Fibroblast of the conjunctiva (primary cell): ENCODE measurements around the gene HES1.
"Not testable (repeated sequence)": the region's sequence is repeated elsewhere in the genome, so short reads cannot be mapped to it uniquely, and the experiment has no call there.

Experiments used
- DNase-seq: peaks from one replicate; pipeline ENCODE4 v3.0.0-alpha.2; 2010; ENCODE audit warnings: low read depth

The HES1 gene

DNA sequence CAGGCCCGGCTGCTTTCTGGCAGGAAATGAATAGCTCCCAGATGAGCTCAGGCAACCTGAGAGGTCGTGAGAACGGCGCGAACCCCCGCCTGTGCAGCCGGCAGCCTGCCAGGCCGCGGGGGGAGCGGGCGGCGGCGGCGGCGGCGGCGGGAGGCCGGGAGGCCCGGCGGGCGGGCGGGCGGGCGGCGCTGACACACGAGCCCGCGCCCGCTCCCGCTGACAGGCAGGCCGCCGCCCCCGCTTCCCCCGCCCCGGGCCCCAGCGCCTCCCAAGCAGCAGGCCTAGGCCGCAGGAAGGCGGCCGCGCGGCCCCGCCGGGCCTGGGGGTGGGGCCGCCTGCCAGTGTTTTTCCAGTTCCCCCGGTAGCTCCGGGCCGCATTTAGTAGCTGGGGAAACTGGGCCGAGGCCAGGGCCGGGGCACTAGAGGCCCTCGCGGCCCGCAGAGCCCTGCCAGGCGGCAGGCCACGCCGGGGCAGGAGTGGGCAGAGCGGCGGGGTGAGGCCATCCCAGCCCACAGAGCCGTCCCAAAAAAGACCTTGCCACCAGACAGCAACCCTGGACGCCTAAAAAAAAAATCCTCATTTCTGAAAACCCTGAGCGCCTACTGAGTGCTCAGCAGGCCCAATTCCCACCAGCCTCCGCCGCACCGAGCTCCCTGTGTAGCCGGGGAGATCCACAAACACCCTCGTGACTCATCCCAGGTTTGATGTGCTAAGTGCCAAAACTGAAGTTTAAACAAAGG lies 5.6 kb downstream of the HES1 start:
- DNase-seq: no peak

DNA sequence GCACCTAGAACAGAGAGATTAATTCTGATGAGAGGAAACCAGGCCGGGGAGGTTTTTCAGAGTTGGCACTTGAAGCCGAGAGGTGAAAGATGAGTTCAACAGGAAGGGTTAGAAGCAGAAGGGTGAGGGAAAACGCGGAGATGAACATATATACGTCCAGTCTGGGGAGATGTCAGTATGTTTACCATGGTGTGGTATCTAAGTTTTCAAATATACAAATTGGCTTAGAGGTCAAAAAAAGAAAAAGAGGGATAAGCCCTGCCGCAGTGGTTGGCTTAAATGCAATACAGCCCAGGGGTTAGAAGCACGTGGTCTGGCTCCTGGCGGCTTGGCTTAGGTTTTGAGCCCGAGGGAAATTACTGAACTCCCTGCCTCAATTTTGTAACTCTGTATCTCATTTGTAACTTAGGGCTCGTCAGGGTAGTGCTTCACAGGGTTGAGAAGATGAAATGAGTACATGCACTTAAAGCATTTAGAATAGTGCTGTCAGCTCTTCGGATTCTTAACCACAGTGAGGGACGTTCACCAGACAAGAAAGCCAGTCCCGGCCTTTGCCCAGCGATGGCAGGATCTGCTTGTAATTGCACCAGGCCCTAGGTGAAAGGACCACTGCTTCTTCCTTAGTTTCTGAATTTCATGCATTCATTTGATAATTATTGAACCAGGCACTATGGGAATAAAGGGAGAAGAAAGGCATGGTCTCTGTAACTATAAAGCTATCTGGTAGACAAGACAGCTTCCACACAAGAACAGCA lies 6.4 kb downstream of the HES1 start:
- no peak for DNase-seq

DNA sequence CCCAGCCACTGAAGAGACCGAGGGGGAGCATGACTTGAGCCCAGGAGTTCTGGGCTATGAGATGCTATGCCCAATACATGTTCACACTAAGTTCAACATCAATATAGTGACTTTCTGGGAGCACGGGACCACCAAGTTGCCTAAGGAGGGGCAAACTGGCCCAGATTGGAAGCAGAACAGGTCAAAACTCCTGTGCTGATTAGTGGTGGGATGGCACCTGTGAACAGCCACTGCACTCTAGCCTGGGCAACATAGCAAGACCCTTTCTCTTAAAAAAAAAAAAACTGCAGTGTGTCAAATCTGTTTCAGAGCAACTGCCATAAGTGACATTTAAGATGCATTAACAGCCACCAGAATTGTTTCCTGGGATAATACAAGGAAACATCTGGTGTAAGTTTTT lies 9.8 kb downstream of the HES1 start:
- no peak for DNase-seq

DNA sequence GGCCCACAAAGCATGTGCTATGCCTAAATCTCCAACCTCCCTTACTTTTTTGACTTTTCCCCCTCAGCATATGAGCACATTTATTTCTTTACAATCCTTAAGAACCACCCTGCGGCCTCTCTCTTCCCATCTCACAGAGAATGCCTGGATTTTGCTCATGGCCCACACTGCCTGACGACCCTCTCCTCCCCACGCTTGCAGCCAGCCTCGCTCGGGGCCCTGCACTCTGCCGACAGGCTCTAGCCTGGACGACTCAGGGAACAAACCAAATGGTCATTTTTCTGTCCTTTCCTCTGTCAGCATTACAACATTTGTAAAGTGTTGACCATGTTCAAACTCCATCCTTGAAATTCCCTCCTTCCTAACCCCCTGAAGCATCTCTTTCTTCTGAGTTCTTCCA lies 11.7 kb downstream of the HES1 start:
- no peak for DNase-seq

DNA sequence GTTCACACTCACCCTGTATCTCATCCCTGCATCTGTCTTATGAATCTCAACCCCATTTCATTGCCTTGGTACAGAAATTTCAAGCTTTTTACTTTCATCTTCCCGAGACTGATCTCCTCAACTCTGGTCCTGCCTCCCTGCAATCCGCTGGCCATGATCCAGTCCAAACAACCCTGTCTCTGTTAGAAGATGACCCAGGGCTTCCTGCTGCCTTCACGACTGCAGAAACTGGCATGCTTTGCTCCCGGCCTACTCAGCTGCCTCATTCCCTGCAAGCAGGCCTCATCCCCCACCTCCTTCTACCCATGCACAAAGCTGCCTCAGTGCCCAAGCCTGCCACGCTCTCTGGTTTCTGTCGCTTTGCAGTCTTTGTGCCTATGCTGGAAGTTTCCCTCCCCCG lies 12.4 kb downstream of the HES1 start:
- DNase-seq: no peak

DNA sequence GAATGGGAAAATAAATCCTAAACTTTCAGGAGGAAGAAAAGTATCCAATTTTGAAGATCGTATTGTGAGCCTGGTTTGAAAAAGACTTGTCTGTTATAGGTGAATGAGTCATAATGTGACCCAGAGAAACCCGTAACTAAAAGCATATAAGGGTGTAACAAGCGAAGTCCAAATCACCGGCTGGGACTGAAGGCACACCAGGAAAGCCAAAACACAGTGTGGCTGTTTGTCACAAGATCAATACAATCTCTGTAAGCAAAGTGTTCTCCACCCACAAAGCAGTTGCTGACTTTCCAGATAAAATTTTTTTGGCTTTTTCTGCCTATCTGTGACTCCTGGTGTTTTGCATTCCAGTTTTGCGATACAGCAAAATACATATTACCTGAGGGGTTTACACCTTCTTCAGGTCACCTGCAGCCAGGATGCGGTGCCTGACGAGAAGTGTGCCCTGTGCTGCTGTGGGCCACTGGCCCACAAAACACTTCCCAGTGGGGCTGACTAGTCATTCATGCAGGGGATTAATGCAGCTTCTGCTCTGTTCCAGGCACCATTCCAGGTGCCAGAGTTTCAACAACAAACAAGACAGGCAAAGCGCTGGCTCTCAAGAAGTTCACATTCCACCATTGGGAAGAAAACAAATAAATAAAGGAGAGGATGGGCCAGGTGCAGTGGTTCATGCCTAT lies 14.4 kb downstream of the HES1 start:
- no peak for DNase-seq

DNA sequence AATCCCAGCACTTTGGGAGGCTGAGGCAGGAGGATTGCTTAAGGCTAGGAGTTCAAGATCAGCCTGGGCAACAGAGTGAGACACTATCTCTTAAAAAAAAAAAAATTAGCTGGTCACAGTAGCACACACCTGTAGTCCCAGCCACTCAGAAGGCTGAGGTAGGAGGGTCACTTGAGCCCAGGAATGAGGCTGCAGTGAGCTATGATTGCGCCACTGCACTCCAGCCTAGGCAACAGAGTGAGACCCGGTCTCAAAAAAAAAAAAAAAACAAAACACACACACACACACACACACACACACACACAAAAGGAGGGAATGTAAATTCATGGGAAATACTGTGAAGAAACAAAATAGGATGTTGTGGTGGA lies 15.0 kb downstream of the HES1 start:
- not testable (repeated sequence) for DNase-seq

DNA sequence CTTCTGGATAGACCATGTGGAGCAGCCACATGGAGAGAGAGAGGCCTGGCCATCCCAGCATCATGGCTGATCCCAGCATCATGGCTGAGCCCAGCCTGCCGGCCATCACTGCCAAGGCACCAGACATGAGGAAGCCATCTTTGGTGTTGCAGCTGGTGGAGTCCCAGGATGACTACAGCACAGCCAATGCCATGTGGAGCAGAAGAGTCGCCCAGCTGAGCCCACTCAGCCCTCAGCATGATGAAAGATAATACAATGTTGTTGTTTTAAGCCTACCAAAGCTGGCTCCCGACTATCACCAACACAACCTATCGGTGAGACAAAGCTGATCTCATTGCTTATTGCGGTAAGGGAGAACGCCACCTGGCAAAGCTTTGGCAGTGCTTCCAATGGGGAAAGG lies 18.4 kb downstream of the HES1 start:
- no peak for DNase-seq

DNA sequence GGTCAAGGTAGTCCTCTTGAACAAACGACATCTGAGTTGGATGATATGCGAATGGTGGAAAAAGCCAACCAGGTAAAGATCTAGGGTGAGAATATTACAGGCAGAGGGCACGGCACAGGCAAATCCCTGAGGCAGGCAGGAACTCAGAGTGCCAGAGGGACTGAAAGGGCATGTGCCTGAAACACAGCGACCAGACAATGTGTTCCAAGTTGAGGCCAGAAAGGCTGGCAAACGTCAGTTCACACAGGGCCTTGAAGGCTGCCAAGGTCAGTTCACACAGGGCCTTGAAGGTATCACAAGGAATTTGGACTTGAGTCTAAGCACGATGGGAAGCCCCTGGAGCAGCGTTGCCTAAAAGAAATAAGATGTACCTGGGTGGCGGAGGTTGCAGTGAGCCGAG lies 20.1 kb downstream of the HES1 start:
- no peak for DNase-seq

DNA sequence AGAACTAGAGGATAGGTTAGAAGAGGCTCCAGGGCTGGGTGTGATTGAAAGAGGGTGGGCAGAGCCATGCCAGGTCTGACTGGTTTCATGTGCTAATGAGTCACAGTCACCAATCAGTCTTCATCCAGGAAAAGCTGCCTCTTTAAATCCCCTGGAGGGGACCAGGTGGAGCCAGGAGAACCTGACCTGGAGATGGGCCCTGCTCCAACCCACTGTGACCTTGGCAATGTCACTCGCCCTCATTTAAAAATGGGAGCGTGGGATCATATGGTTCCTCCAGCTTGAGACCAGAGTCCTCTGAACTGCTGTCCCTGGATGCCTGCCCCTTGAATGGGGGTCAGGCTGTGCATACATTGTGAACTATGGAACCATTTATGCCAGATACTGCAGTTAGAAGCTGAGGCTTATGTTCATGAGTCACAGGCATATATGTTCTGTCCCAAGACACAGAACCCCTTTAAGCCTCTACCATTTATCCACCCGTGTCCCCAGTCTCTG lies 23.0 kb downstream of the HES1 start:
- DNase-seq: no peak

DNA sequence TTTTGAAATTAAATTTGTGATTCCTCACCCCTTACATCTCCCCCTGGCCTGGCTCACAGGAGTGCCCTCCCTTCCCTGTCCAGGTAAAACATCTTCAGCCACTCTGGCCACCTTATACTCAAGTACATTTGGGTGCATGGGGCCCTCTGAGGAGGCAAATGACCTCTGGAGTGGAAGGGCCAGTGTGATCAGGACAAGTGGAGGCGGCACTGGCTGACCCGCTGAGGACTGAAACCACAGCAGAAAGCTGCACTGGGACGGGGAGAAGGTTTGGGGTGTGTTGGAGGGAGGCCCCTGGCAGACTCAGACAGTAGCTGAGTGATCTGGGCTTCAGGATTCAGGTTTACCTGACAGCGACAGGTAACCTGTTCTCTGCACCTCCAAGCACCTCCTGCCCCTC lies 24.2 kb downstream of the HES1 start:
- DNase-seq: no peak

DNA sequence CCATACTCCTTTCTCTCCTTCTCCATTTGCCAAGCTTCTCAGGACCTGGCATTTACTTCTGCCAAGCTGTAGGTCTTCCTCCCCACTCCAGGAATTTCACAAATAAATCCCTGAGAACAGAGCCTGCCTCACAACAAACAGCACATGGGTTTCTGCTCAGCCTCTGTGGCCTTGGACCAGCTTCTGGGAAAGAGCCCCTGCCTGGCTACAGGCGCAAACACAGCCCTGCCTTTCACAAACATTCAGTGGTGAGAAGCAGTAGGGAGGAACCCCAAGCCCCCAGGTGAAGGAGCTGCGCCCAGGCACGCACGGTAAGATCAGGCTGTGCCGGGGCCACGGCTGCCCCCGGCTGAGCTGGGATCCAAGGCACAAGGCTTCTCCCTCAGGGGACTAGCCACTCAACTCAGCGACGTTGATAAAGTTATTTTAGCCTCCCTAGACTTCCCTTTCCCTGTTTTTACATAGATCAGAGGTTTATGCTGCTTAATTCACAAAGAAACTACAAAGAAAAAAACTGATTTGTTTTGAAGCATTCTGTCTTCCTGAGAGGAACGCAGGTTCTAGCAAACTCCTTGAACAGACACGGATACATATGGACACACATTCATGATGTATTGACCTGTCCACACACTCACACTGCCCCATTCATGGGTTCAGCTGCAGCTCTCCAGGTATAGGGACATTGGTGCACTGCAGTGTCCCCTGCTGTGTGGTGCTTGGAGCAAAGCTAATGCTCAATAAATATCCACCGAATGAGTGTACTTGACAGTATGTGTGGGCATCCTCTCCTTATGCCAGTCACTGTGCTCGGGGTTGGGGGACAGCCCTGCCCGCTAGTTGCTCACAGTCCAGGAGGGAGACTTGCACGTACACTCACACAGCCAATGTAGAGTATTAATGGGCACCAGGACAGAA lies 25.4 kb downstream of the HES1 start:
- no peak for DNase-seq

DNA sequence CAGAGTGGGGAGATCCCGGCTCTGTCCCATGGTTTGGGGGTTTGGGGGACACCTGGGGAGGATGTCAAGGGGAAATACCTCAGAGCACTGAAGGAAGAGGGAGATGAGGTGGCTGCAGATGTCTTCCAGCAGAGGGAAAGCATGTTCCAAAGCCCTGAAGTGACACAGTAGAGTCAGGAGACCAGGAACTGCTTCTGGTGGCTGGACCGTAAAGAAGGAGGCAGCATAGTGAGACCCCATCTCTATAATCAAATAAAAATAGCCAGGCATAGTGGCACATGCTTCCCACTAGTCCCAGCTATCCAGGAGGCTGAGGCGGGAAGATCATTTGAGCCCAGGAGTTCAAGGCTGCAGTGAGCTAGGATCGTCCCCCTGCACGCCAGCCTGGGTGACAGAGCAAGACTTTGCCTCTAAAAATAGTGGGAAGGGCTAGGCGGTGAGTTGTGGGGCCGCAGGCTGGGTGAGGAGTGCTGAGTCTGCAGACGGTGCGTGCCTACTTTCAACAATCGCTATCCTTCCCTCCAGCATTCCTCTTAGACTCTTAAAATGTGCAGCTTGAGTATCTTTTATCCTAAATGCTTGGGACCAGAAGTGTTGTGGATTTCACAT lies 26.2 kb downstream of the HES1 start:
- DNase-seq: no peak

DNA sequence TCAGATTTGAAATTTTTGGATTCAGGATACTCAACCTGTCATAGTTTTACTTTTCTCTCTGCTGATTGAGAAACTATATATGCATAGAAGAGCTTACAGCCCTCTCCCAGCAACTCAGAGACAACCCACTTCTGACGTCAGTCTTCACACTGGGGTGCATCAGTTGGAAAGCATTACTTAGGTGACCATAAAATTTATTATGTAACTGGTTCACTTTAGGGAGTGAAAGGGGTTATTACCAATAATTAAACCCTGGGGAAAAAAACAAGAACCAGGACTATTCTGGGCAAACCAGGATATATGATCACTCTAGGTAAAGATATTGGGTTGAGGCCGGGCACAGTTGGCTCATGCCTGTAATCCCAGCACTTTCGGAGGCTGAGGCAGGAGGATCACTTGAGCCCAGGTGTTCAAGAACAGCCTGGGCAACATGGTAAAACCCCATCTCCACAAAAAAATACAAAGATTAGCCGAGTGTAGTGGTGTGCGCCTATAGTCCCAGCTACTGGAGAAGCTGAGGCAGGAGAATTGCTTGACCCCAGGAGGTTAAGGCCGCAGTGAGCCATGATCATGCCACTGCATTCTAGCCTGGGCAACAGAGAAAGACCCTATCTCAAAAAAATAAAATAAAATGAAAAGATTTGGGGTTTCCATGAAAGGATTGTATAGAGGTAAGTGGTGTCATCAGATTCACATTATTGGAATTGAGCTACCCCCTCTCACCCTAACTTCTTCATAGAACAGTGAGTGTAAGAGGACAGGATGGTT lies 27.1 kb downstream of the HES1 start:
- DNase-seq: no peak

DNA sequence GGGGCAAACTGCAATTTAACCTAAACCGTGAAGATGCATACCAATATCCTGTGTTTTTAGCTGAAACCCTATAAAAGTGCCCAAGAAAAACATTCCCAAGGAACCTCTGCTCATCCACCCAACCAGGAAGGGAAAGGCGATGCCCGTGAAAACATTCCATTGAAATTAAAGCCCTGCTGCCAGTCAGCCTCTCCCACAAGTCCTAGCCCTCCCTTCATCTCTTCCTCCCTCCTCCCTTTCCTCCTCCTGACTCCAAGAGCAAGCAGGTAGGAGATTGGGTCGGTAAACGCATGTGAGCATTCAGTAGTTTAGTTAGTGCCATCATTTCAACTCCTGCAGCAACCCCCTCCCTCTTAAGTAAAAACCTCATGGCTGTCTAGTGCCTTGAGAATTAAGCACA lies 27.7 kb downstream of the HES1 start:
- DNase-seq: no peak

DNA sequence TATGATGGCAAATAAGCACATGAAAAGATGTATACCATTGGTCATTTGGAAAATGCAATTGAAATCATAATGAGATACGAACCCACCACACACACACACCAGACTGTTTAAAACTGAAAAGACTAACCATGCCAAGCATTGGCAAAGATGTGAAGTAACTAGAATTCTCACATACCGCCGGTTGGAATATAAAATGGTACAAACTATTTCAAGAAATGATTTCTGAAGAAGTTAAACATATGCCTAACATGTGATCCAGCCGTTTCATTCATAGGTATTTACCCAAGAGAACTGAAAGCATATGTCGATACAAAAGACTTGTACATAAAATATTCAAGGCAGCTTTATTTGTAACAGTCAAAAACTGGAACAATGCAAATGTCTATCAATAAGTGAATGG lies 28.9 kb downstream of the HES1 start:
- DNase-seq: no peak

DNA sequence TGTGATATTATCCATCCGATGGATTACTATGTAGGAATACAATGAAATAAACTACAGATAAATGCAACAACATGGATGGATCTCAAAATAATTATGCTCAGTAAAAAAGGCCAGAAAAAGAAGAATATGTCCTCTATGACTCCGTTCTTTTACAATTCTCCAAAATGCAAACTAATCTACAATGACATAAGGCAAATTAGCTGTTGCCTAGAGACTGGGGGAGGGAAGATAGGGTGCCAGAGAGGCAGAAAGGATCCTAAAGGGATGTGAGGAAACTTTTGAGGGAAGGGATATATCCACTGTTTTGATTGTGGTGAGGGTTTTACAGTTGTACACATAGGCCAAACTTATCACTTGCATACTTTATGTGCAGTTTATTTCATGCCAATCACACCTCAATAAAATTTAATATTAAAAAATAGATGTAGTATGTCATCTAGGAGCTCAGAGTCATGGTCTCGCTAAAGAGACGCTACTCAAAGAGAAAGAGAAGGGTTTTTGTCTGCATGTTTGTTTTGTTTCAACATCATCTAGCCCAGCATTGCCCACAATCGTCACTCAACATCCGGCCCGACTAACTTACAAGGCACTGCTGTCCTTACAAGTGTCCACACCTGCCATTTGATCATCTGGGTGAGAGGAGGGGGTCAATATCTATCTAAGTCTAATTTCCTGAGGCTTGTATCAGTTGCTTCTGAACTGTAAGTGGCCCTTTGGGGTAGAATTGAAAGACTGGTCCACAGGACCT lies 29.5 kb downstream of the HES1 start:
- no peak for DNase-seq

DNA sequence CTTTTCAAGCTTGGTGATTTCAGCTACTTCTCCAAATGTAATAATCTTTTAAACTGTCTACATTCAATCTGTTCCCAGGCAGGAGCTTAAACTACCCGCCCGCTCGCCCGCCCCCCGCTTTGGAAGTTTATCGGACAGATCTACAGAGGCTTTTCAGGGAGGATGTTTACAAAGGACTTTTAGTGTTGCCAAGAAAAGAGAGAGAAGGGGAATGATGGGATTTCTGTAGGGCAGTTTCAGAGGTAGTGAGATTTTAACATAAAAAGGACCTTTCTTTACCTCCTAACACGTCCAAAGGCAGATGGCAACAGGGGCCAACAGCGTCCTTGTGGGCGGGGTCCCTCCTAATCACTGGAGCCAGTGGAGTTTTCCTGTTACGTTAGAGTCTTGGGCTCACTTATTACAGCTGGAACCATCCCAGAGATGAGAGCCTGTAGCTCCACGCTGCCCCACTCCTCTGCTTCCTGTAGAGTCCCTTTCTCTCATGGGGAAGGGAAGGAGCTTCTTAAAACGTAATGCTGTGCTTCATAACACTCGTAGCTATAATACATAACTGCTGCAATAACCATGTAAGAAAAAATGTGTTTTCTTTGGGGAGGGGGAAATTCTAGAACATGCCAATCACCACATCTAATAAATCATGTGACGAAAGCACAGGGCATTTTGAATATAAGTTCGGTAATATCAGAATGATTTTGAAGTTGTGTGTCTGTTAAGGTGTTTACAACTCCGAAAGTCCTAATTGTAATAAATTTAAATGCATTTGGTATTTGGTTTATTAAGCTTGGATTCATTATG lies 30.9 kb downstream of the HES1 start:
- no peak for DNase-seq
